Measurements from ENCODE around the gene PODXL2.

- TF ChIP-seq, protein P1, sequence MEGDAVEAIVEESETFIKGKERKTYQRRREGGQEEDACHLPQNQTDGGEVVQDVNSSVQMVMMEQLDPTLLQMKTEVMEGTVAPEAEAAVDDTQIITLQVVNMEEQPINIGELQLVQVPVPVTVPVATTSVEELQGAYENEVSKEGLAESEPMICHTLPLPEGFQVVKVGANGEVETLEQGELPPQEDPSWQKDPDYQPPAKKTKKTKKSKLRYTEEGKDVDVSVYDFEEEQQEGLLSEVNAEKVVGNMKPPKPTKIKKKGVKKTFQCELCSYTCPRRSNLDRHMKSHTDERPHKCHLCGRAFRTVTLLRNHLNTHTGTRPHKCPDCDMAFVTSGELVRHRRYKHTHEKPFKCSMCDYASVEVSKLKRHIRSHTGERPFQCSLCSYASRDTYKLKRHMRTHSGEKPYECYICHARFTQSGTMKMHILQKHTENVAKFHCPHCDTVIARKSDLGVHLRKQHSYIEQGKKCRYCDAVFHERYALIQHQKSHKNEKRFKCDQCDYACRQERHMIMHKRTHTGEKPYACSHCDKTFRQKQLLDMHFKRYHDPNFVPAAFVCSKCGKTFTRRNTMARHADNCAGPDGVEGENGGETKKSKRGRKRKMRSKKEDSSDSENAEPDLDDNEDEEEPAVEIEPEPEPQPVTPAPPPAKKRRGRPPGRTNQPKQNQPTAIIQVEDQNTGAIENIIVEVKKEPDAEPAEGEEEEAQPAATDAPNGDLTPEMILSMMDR (optimal IDR thresholded peaks at IDR 0.05 in 1 of 3, IDR thresholded peaks at IDR 0.05 in 1 of 3, conservative IDR thresholded peaks at IDR 0.05 in 1 of 3; ENCODE audit: extremely low read depth in 1 of 3, insufficient read depth in 2 of 3, low read length in 3 of 3): no peak
- no peak for TF ChIP-seq EZH2 (IDR thresholded peaks at IDR 0.05; ENCODE audit: low read length)
These were observed 7.0 kb upstream of the PODXL2 start for GRCh38 chr3:127622031-127622430.

Data from keratinocyte (primary cell).